HG02798 (cell line): ENCODE measurements around the gene HSP90AA1.
"Not testable (repeated sequence)": the region's sequence is repeated elsewhere in the genome, so short reads cannot be mapped to it uniquely, and the experiment has no call there.

Experiments
- ATAC-seq: cut with Tn5 transposase; IDR thresholded peaks from one replicate; pipeline ENCODE4 v1.9.1; 2021; ENCODE audit warnings: mild to moderate bottlenecking; ENCODE audit not compliant: unreplicated experiment, poor library complexity

HSP90AA1 gene

DNA sequence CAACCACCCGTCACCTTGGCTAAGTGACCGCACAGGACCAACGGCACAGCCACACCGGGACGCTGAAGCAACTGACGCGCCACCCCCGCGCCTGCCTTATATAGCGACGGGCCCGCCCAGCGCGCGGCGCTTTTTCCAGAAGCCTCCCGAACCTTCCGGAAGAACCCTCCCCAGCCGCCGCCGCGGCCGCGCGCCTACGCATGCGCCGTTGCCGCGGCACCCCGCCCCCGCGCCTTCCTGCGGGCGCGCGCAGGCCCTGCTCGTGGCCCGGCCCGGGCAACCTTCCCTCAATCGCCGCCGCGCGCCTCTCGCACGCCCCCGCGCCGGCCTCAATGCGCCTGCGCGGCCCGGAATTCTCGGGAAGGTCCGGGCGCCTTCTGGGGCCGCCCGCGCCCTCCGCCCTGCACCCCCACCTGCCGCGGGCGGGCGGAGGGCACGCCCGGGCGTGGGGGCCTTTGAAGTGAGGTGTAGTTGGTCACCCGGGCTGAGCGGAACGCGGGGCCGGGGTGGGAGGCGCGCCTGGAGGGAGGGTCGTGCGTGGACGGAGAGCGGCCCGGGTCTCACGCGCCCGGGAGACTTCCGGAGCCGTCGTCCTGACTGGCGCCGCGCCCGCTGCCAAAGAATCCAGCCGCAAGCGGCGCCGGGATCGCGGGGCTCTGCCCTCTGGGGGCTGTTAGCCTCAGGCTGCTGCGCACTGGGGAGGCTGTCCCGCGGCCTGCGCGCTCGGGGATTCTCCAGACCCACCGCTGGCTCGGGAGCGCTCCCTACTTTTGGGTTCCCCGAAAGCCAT, at the start of gene HSP90AA1:
HSP90AA1 (minus strand) TSS at position 73 of the 790 bp plus-strand sequence. CDS start 666 bp downstream, outside the sequence.
- peak; percentile 87 for ATAC-seq

DNA sequence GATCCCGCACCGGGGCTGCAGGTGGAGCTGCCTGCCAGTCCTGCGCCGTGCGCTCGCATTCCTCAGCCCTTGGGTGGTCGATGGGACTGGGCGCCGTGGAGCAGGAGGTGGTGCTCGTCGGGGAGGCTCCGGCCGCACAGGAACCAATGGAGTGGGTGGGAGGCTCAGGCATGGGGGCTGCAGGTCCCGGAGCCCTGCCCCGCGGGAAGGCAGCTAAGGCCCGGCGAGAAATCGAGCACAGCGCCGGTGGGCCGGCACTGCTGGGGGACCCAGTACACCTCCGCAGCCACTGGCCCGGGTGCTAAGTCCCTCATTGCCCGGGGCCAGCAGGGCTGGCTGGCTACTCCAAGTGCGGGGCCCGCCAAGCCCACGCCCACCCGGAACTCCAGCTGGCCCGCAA, 48.6 kb upstream of the HSP90AA1 start:
- ATAC-seq = not testable (repeated sequence)

DNA sequence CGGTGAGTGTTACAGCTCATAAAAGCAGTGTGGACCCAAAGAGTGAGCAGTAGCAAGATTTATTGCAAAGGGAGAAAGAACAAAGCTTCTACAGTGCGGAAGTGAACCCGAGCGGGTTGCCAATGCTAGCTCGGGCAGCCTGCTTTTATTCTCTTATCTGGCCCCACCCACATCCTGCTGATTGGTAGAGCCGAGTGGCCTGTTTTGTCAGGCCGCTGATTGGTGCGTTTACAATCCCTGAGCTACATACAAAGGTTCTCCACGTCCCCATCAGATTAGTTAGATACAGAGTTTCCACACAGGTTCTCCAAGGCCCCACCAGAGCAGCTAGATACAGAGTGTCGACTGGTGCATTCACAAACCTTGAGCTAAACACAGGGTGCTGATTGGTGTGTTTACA, 47.9 kb upstream of the HSP90AA1 start:
- ATAC-seq = not testable (repeated sequence)

GRCh38 chr14:102134021-102134420, 47.2 kb upstream of the HSP90AA1 start:
- ATAC-seq = not testable (repeated sequence)

- ATAC-seq = no peak
Measured at GRCh38 chr14:102131741-102132140, 44.9 kb upstream of the HSP90AA1 start.

GRCh38 chr14:102126807-102127455, 40.1 kb upstream of the HSP90AA1 start:
- ATAC-seq = no peak

DNA sequence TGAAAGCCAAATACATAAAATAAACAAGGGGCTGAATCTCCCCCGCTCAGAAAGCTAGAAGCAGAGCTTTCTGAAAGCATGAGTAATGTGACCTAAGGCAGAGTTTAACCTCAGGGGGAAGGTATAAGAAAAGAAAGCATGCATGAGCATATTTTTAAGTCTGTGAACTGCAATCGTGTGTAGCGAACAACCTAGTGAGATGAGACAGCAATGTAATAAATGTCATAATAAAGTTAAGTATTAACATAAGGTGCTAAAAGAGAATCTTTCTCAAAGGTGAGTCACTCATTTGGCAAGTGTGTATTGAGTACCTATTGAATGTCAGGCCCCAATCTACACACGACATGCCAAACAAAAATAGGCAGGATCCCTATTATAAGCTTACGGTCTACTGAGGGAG, 38.7 kb upstream of the HSP90AA1 start:
- no peak for ATAC-seq

DNA sequence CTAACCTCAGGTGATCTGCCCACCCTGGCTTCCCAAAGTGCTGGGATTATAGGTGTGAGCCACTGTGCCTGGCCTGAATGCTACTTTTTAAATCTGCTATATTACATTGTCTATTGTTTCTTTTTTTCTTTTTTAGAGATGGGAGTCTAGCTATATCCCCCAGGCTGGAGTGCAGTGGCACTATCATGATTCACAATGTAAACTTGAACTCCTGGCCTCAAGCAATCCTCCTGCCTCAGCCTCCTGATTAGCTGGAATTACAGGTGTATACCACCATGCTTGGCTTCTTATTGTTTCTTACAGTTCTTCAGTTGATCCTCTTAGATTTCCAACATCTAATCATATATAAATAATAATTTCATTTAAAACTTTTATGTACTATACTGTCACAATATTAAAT, 37.6 kb upstream of the HSP90AA1 start:
- no peak for ATAC-seq

DNA sequence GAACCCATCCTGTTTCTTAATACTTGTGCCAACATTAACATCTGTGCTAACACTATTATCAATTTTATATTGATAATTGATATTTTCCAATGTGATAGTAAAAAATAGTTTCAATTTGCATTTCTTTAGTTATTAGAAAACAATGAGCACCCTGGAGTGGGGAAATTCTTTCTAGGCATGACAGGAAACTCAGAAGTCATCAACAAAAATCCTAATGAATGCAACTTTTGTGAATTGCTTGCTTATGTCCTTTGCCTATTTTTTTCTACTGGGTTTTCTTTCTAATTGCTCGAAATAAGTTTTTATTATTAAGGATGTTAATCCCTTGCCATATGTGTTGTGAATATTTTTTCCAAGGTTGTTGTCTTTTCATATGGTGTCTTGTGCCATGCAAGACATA, 34.7 kb upstream of the HSP90AA1 start:
- ATAC-seq = no peak

- no peak for ATAC-seq
Measured at GRCh38 chr14:102120888-102121287, 34.0 kb upstream of the HSP90AA1 start.

GRCh38 chr14:102117852-102118251, 31.0 kb upstream of the HSP90AA1 start:
- ATAC-seq = no peak

- ATAC-seq = no peak
Measured at GRCh38 chr14:102116361-102117180, 29.7 kb upstream of the HSP90AA1 start.

DNA sequence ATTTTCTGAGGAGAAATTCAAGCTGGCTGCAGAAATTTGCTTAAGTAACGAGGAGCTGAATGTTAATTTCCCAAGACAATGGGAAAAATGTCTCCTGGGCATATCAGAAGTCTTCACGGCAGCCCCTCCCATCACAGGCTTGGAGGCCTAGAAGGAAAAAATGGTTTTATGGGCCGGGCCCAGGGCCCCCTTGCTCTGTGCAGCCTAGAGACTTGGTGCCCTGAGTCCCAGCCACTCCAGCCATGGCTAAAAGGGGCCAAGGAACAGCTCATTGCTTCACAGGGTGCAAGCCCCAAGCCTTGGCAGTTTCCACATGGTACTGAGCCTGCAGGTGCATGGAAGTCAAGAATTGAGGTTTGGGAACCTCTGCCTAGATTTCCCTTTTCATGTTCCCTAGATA, 24.3 kb upstream of the HSP90AA1 start:
- ATAC-seq = no peak

DNA sequence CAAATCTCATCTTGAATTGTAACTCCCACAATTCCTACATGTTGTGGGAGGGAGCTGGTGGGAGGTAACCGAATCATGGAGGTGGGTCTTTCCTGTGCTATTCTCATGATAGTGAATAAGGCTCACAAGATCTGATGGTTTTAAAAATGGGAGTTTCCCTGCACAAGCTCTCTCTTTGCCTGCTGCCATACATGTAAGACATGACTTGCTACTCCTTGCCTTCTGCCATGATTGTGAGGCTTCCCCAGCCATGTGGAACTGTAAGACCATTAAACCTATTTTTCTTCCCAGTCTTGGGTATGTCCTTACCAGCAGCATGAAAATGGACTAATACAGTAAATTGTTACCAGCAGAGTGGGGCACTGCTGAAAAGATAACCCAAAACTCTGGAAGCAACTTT, 22.5 kb upstream of the HSP90AA1 start:
- not testable (repeated sequence) for ATAC-seq

GRCh38 chr14:102105369-102105768, 18.5 kb upstream of the HSP90AA1 start:
- ATAC-seq = no peak

GRCh38 chr14:102103062-102103695, 16.3 kb upstream of the HSP90AA1 start:
- no peak for ATAC-seq

DNA sequence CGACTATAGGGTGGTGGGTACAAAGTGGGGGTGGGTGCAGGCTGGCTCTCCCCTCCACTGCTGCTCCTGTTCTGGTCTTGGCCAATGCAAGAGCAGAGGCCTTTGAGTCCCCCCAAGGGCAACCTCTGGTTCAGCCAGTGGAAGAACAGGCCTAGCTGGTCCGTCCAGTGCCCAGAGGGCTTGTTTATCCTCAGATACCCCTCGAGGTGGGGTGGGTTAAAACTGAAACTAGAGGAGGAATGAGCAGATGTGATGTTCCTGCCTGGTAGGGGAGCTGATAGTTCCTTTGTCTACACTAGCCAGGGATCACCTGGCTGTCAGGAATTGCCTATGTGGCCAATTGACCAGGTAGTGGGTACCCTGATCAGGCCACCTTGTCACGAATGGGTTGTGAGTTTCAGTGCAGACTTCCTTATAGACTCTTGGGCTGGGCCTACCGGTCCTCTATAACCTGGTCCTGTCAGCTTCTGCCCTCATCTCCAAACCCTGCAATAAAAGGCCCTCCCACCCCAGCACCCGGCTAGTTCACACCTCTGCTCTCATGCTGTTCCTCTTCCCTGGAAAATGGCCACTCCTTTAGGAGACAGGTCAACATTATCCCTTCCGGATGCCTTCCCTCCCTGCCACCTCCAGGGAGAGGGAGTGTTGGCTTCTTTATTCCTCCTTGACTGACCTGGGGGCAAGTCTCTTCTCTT, 10.7 kb upstream of the HSP90AA1 start:
- no peak for ATAC-seq

DNA sequence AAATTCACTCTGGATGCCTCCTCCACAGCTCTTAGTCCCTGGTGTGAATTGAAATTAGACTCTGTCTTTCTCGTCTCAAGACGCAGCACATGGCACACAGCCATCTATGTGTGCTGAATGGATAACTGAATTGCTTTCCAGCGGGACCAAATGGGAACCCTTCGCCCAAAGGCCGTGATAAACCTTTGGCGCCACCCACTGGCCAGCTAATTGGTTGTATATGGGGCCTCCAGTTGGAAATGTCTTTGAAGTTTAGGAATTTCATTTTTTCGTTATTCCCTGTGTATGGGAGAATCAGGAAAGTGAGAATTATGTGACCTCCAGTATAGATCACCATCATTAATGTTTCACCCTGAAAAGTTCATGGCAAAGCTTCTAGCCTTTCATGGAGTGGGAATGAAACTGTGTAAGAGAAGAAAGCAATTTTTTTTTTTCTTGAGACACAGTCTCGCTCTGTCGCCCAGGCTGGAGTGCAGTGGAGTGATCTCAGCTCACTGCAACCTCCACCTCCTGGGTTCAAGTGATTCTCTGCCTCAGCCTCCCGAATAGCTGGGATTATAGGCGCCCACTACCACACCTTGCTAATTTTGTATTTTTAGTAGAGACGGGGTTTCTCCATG, 9.8 kb upstream of the HSP90AA1 start:
- no peak for ATAC-seq

DNA sequence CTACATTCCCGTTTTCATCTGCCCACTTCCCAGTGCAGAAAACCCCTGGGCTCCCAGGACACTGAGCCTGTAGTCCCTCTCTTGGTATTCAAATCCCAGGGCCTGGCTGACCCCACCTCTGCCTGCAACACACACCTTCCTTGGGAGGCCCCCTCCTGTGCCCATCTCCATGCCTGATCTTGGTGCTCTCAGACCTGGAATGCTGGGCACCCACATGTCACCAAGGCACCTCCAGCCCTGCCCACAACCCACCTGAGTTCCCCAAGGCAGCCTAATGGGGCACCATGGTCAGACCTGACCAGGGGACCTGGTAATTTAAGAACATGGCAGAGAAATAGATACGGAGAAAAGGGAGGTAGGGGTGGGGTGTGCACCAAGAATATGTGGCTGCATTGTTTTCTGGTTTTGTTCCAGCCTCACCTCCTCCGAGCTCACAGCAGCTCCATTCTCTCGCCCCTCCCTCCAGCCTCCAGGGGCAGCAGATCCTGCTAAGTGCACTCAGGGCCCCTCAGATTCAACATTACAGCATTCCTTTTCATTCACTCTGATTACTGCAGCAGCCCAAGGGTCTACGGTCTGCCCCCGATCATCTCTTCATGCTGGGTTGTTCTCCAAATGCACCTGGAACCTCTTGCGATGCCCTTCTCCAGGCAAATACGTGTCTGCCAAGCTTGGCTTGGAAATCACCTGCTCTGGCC, 9.2 kb upstream of the HSP90AA1 start:
- no peak for ATAC-seq
